B cell (primary cell): ENCODE results near the gene CAMK1D.

Source experiments
- EZH2 ChIP-seq: IDR thresholded peaks from 2 replicates; pipeline ENCODE4 v1.6.1; 2012; ENCODE audit warnings: borderline replicate concordance, low read depth, mild to moderate bottlenecking, moderate library complexity, low read length; ENCODE audit not compliant: insufficient read depth, poor library complexity, severe bottlenecking
- TF ChIP-seq, protein P1 (sequence below): fragments of 200-600 bp; IDR thresholded peaks from one replicate; pipeline ENCODE4 v1.8.0; 2022; ENCODE audit warnings: antibody characterized with exemption, mild to moderate bottlenecking

- TF ChIP-seq, protein P1, sequence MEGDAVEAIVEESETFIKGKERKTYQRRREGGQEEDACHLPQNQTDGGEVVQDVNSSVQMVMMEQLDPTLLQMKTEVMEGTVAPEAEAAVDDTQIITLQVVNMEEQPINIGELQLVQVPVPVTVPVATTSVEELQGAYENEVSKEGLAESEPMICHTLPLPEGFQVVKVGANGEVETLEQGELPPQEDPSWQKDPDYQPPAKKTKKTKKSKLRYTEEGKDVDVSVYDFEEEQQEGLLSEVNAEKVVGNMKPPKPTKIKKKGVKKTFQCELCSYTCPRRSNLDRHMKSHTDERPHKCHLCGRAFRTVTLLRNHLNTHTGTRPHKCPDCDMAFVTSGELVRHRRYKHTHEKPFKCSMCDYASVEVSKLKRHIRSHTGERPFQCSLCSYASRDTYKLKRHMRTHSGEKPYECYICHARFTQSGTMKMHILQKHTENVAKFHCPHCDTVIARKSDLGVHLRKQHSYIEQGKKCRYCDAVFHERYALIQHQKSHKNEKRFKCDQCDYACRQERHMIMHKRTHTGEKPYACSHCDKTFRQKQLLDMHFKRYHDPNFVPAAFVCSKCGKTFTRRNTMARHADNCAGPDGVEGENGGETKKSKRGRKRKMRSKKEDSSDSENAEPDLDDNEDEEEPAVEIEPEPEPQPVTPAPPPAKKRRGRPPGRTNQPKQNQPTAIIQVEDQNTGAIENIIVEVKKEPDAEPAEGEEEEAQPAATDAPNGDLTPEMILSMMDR: no peak
- no peak for TF ChIP-seq EZH2
These were observed 177.0 kb downstream of the CAMK1D start for GRCh38 chr10:12526311-12526710.
